GM21737 (cell line): ENCODE results near the gene CSDE1.
"Not testable (repeated sequence)": the region's sequence is repeated elsewhere in the genome, so short reads cannot be mapped to it uniquely, and the experiment has no call there.

Source experiments
- ATAC-seq: cut with Tn5 transposase; IDR thresholded peaks from one replicate; pipeline ENCODE4 v1.9.1; 2021; ENCODE audit warnings: mild to moderate bottlenecking, moderate library complexity; ENCODE audit not compliant: unreplicated experiment

CSDE1 gene

GRCh38 chr1:114757455-114758255 is at the start of gene CSDE1:
Gene CSDE1 (minus strand): TSS chr1:114757984. CDS start chr1:114739890, 18,094 bp downstream.
- ATAC-seq, result peak; percentile 79

GRCh38 chr1:114804449-114804848 is 46.7 kb upstream of the CSDE1 start:
- ATAC-seq, result not testable (repeated sequence)

- no peak for ATAC-seq
Observed at GRCh38 chr1:114803001-114803400, 45.2 kb upstream of the CSDE1 start.

GRCh38 chr1:114794038-114794437 is 36.3 kb upstream of the CSDE1 start:
- no peak for ATAC-seq

- not testable (repeated sequence) for ATAC-seq
Observed at GRCh38 chr1:114790581-114790980, 32.8 kb upstream of the CSDE1 start.

GRCh38 chr1:114786440-114786839 is 28.7 kb upstream of the CSDE1 start:
- ATAC-seq, result not testable (repeated sequence)

- ATAC-seq, result no peak
Observed at GRCh38 chr1:114782476-114782875, 24.7 kb upstream of the CSDE1 start.

GRCh38 chr1:114780344-114781226 is 22.8 kb upstream of the CSDE1 start, which contains the start of gene SIKE1:
Gene SIKE1 (minus strand): TSS chr1:114780685. CDS start chr1:114780607, 78 bp downstream.
- peak; percentile 99 for ATAC-seq

- no peak for ATAC-seq
Observed at GRCh38 chr1:114779722-114780121, 21.9 kb upstream of the CSDE1 start.

- not testable (repeated sequence) for ATAC-seq
Observed at GRCh38 chr1:114776726-114777125, 18.9 kb upstream of the CSDE1 start.

- no peak for ATAC-seq
Observed at GRCh38 chr1:114771992-114772391, 14.2 kb upstream of the CSDE1 start.

- no peak for ATAC-seq
Observed at GRCh38 chr1:114770989-114771388, 13.2 kb upstream of the CSDE1 start.

- ATAC-seq, result no peak
Observed at GRCh38 chr1:114764689-114765088, 6.9 kb upstream of the CSDE1 start.

- ATAC-seq, result no peak
Observed at GRCh38 chr1:114758256-114758832, 560 bp upstream of the CSDE1 start.

- ATAC-seq, result no peak
Observed at GRCh38 chr1:114756949-114757454, 782 bp downstream of the CSDE1 start.

GRCh38 chr1:114756009-114756892 is 1.5 kb downstream of the CSDE1 start:
- peak; percentile 30 for ATAC-seq

GRCh38 chr1:114755006-114755931 is 2.5 kb downstream of the CSDE1 start:
- no peak for ATAC-seq

- not testable (repeated sequence) for ATAC-seq
Observed at GRCh38 chr1:114753702-114754101, 4.1 kb downstream of the CSDE1 start.

- no peak for ATAC-seq
Observed at GRCh38 chr1:114753143-114753542, 4.6 kb downstream of the CSDE1 start.
